GM18498 (cell line): ENCODE data around the gene DTWD2.
"Not testable (repeated sequence)": the region's sequence is repeated elsewhere in the genome, so short reads cannot be mapped to it uniquely, and the experiment has no call there.

Experiments
- ATAC-seq: cut with Tn5 transposase; IDR thresholded peaks from one replicate; pipeline ENCODE4 v1.9.1; 2021; ENCODE audit warnings: mild to moderate bottlenecking, moderate library complexity; ENCODE audit not compliant: unreplicated experiment

The DTWD2 gene

GRCh38 chr5:118998861-118999260 lies 10.5 kb upstream of the DTWD2 start:
- not testable (repeated sequence) for ATAC-seq

DNA sequence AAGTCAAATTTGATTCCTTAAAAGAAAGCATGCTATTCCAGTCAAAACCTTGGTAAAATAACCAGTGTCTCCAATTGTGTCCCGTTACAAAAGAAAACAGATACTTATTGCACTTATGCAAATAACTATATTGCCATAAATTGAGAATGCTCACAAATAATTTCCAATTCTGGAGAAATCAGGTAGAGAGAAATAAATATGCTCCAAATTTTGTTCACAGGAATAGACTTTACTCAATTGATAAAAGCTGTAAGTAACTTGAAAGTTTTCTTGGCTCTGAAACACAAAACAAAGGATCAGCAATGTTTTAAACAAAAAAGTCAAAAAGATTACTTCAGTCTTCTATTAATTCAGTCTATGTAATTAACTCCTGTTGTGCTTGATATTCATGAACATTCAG lies 7.8 kb upstream of the DTWD2 start:
- ATAC-seq = no peak

GRCh38 chr5:118994595-118994994 lies 6.2 kb upstream of the DTWD2 start:
- ATAC-seq = no peak

- ATAC-seq = not testable (repeated sequence)
Observed at GRCh38 chr5:118993118-118993517, 4.8 kb upstream of the DTWD2 start.

DNA sequence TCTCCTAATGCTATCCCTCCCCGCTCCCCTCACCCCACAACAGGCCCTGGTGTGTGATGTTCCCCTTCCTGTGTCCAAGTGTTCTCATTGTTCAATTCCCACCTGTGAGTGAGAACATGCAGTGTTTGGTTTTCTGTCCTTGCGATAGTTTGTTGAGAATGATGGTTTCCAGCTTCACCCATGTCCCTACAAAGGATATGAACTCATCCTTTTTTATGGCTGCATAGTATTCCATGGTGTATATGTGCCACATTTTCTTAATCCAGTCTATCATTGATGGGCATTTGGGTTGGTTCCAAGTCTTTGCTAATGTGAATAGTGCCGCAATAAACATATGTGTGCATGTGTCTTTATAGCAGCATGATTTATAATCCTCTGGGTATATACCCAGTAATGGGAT lies 3.7 kb upstream of the DTWD2 start:
- not testable (repeated sequence) for ATAC-seq

GRCh38 chr5:118990582-118990981 lies 2.2 kb upstream of the DTWD2 start:
- ATAC-seq = no peak

GRCh38 chr5:118989816-118990215 lies 1.5 kb upstream of the DTWD2 start:
- no peak for ATAC-seq

- ATAC-seq = no peak
Observed at GRCh38 chr5:118988866-118989180, 476 bp upstream of the DTWD2 start.

GRCh38 chr5:118984602-118985001 lies 3.7 kb downstream of the DTWD2 start:
- no peak for ATAC-seq

DNA sequence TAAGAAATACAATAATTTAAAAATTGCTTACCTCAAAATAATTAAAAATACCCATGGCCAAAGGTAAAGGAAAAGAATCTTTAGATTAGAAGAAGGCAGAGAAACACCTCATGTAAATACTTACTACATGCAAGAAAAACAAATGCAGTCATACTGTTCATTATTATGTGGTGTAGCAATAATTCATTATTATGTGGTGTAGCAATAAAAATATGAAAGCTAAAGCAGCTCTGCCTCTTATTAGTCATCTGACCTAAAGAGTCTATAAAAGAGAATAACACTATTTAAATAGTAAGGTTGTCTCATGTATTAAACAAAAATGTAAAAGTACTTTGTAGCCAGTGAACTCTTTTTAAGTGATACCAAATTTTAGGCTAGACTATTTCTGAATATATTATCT lies 6.6 kb downstream of the DTWD2 start:
- ATAC-seq = no peak

DNA sequence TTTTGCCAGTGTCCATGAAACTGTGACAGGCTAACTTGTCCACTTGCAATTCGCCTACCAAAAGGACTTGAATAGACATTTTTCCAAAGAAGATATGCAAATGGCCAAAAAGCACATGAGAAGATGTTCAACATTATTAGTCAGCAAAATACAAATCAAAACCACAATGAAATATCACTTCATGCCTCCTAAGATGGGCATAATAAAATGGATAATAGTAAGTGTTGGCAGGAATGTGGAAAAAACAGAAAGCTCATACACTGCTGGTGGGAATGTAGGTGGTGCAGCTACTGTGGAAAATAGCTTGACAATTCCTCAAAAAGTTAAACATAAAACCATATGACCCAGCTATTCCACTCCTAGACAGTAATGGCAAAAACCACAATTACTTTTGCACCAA lies 7.9 kb downstream of the DTWD2 start:
- no peak for ATAC-seq

DNA sequence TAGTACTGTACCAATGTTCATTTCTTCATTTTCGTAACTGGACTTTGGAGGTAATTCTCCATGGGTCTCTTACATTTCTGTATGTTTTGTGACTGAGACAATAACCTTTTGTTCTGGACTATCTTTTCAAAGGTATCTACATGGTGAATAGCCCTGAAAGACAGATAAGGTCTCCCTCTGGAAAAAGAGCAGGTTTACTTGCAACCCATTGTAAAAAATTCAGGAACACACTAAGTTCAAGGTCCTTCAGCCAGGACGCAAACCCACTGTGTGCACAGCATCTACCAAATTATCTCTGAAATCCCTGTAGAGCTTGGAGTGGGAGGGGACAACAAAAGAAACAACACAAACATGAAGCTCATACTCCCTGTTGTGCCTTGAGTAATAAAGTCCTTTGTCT lies 8.3 kb downstream of the DTWD2 start:
- ATAC-seq = no peak

- ATAC-seq = not testable (repeated sequence)
Observed at GRCh38 chr5:118973779-118974445, 14.4 kb downstream of the DTWD2 start.

DNA sequence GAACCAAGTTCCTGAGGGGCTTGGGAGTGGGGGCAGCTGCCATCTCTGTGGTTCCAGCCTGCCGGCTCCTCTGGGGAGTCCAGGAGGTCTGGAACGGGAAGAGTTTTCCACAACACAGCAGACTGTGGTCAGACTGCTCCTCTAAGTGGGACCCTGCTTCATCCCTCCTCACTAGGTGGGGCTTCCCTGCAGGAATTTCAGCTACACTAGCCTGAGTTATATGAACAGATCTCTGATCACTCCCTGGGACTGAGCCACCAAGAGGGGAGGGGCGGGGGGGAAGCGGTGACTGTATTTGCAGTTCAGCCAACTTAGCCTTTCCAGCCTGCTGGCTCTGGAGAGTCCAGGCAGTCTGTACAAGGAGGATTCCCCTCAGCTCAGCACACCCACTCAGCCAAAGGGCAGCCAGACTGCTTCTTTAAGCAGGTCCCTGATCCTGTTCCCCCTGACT lies 19.4 kb downstream of the DTWD2 start:
- no peak for ATAC-seq

DNA sequence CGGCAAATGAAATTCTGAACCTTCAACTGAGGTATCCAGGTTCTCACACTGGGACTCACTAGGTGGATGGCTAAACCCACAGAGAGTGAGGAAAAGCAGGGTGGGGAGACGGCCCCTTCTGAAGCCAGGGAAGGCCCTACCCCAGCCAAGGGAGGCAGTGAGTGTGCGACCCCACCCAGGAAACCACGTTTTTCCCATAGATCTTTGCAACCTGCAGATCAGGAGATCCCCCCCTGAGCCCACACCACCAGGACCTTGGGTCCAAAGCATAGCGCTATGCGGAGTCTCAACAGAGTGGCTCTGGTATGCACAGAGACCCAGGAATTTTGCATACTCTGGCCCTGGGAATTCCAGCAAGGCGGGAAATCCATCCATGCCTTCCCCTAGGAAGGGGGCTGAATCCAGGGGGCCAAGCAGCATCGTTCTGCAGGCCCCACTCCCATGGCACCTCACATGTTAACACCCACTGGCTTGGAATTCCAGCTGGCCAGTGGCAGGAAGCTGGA lies 19.9 kb downstream of the DTWD2 start:
- no peak for ATAC-seq

- ATAC-seq = no peak
Observed at GRCh38 chr5:118967059-118967508, 21.3 kb downstream of the DTWD2 start.

- no peak for ATAC-seq
Observed at GRCh38 chr5:118965890-118966289, 22.5 kb downstream of the DTWD2 start.

- not testable (repeated sequence) for ATAC-seq
Observed at GRCh38 chr5:118964970-118965369, 23.4 kb downstream of the DTWD2 start.

DNA sequence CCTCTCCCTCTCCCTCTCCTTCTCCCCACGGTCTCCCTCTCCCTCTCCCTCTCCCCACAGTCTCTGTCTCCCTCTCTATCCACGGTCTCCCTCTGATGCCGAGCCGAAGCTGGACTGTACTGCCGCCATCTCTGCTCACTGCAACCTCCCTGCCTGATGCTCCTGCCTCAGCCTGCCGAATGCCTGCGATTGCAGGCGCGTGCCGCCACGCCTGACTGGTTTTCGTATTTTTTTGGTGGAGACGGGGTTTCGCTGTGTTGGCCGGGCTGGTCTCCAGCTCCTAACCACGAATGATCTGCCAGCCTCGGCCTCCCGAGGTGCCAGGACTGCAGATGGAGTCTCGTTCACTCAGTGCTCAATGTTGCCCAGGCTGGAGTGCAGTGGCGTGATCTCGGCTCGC lies 24.0 kb downstream of the DTWD2 start:
- not testable (repeated sequence) for ATAC-seq

- no peak for ATAC-seq
Observed at GRCh38 chr5:118963169-118963568, 25.2 kb downstream of the DTWD2 start.

GRCh38 chr5:118960557-118960956 lies 27.8 kb downstream of the DTWD2 start:
- no peak for ATAC-seq

DNA sequence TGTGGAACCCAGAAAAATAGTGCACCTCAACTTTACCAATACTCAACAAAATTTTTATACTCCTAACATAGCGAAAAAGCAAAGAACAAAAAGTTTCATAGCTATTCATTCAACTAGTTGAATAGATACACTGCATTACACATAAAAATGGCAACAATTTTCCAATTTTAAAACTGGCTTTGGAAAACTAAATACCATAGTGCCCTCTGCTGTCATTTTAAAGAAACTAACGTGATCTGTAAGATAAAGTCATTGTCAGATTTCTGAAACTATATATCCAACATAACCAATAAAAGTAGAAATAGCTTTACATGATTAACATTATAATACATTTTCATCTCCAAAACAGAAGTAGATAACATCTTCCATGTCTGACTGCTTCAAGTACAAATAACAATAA lies 31.6 kb downstream of the DTWD2 start:
- no peak for ATAC-seq

DNA sequence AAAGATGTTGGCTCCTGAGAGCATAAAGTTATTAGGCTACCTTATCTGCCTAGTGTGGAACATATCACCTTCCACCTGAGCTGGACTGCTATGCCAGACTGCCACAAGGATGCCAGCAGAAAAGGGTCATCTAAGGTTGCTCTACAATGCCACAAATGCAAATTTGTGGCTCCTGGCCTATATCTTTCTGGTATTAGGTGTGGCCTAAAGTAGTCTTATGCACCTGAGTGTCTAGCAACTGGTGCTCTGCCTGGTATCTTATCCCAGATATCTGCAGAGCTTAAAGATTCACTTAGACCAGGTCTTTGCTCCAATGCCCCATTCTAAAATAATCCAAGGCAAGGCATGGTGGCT lies 34.7 kb downstream of the DTWD2 start:
- peak; percentile 60 for ATAC-seq
